K562 (cell line): ENCODE measurements around the gene NBPF3. TPM values are rescaled to one million over a fixed set of nuclear protein-coding genes. Genes with fewer than 3 reads are reported as not detected.

Source experiments
- ATAC-seq: fragments of 200-7000 bp; cut with Tn5 transposase; 3 replicates; pipeline ENCODE4 v1.9.1; 2020; ENCODE audit warnings: moderate library complexity
- BruUV-seq: library from RNA; stranded (reverse); fragments of 400-500 nt; replicated peaks from 2 replicates; lab custom pipeline; 2021; lab: Mats Ljungman, UMichigan
- CTCF ChIA-PET: fragments of 300-600 bp; formaldehyde crosslinking; extraction: SDS; loops from one replicate; lab custom pipeline; 2021; ENCODE audit warnings: low intra/inter-chr PET ratio; lab: Yijun Ruan, JAX
- POLR2A ChIA-PET: fragments of 300-600, 350-650 bp; sonication (Branson Sonifier 250); formaldehyde crosslinking; extraction: SDS; loops from one replicate; lab custom pipeline; 2021; ENCODE audit warnings: antibody characterized with exemption, inconsistent platforms; lab: Yijun Ruan, JAX
- DNase-seq, 4 experiments: peaks; one replicate each; pipeline versions ENCODE4 v3.0.0 to v3.0.0-alpha.2; 2011 to 2018; ENCODE audit warnings: low spot score in 3 of 4, mixed read lengths in 3 of 4; ENCODE audit errors: extremely low read depth in 1 of 4
- FAIRE-seq: peaks from 2 replicates; lab custom pipeline; 2011; peaks lifted over from hg19 to GRCh38; lab: Jason Lieb, UNC
- H2AFZ ChIP-seq: 2 replicates; pipeline ENCODE4 v1.6.0; 2011; ENCODE audit warnings: low read depth, low read length, control low read depth, inconsistent platforms
- H3K27ac ChIP-seq: fragments of 200-600 bp; 3 replicates; pipeline ENCODE4 v1.8.0; 2011; ENCODE audit warnings: low read depth, mild to moderate bottlenecking, control low read depth, inconsistent platforms, low read length, moderate library complexity, mixed read lengths; ENCODE audit errors: extremely low read depth
- H3K27me3 ChIP-seq, 2 experiments: fragments of 300-600 bp in 1 of 2; 2 replicates in 1 of 2; 3 replicates in 1 of 2; pipeline versions ENCODE4 v1.6.0 to v1.8.0; 2011; ENCODE audit warnings: inconsistent platforms in 2 of 2, low read length in 2 of 2, mild to moderate bottlenecking in 1 of 2, mixed read lengths in 1 of 2, moderate library complexity in 1 of 2; ENCODE audit not compliant: control insufficient read depth in 2 of 2, insufficient read depth in 2 of 2
- H3K36me3 ChIP-seq: fragments of 300-600 bp; 3 replicates; pipeline ENCODE4 v1.8.0; 2011; ENCODE audit warnings: mild to moderate bottlenecking, low read length, inconsistent platforms; ENCODE audit not compliant: control insufficient read depth, insufficient read depth
- H3K4me1 ChIP-seq, 2 experiments: fragments of 200-600 bp in 1 of 2; replicated peaks in 1 of 2; 2 replicates in 1 of 2; 3 replicates in 1 of 2; pipeline versions ENCODE4 v1.5.1 to v1.8.0; 2011; ENCODE audit warnings: inconsistent platforms in 2 of 2, low read length in 2 of 2, mild to moderate bottlenecking in 1 of 2, mixed read lengths in 1 of 2, moderate library complexity in 1 of 2; ENCODE audit not compliant: control insufficient read depth in 2 of 2, insufficient read depth in 2 of 2
- H3K4me2 ChIP-seq: 2 replicates; pipeline ENCODE4 v1.6.1; 2011; ENCODE audit warnings: low read length, control low read depth, inconsistent platforms, mixed read lengths; ENCODE audit not compliant: insufficient read depth
- H3K4me3 ChIP-seq: fragments of 200-600 bp; sonication (generic), shearing (Covaris generic); 2 replicates; pipeline ENCODE4 v1.5.1; 2016; ENCODE audit warnings: control low read depth, inconsistent platforms
- H3K79me2 ChIP-seq: fragments of 200-600 bp; 3 replicates; pipeline ENCODE4 v1.8.0; 2011; ENCODE audit warnings: low read length, inconsistent platforms; ENCODE audit not compliant: control insufficient read depth, insufficient read depth
- H3K9ac ChIP-seq, 2 experiments: 2 replicates each; pipeline versions ENCODE4 v1.6.0 to v1.6.1; 2011; ENCODE audit warnings: low read depth in 2 of 2, low read length in 2 of 2, control low read depth in 1 of 2, inconsistent platforms in 1 of 2, mild to moderate bottlenecking in 1 of 2, mixed read lengths in 1 of 2; ENCODE audit not compliant: insufficient read depth in 1 of 2
- H3K9me1 ChIP-seq: one replicate; pipeline ENCODE4 v1.6.0; 2011; ENCODE audit warnings: inconsistent platforms, mild to moderate bottlenecking, low read length, moderate library complexity; ENCODE audit not compliant: control insufficient read depth, insufficient read depth
- H3K9me3 ChIP-seq: replicated peaks from 2 replicates; pipeline ENCODE4 v1.5.1; 2011; ENCODE audit warnings: low read depth, low read length, inconsistent platforms; ENCODE audit not compliant: control insufficient read depth, insufficient read depth
- H4K20me1 ChIP-seq: replicated peaks from 2 replicates; pipeline ENCODE4 v1.6.1; 2011; ENCODE audit warnings: low read length, inconsistent platforms, mixed read lengths; ENCODE audit not compliant: control insufficient read depth, insufficient read depth
- BHLHE40 ChIP-seq: IDR thresholded peaks from 2 replicates; pipeline ENCODE4 v1.6.1; 2011; ENCODE audit warnings: low read length, improper control_type of control experiment
- CBX3 ChIP-seq, 2 experiments: IDR thresholded peaks; 1 replicate in 1 of 2; 2 replicates in 1 of 2; pipeline ENCODE4 v1.6.1; 2012; ENCODE audit warnings: inconsistent platforms in 2 of 2, low read length in 2 of 2, borderline replicate concordance in 1 of 2, control low read depth in 1 of 2
- EP400 ChIP-seq: fragments of 450-650 bp; IDR thresholded peaks from 2 replicates; pipeline ENCODE4 v1.6.1; 2017; ENCODE audit warnings: antibody characterized with exemption, mild to moderate bottlenecking, moderate library complexity
- GABPA ChIP-seq: fragments of 200-800 bp; sonication (Bioruptor generic); conservative IDR thresholded peaks from 2 replicates; pipeline ENCODE4 v1.6.1; 2016; ENCODE audit warnings: low read depth, missing genetic modification characterization, missing compliant biosample characterization
- JUN ChIP-seq, 2 experiments: sonication (generic) in 1 of 2; formaldehyde crosslinking in 1 of 2; IDR thresholded peaks; 2 replicates each; pipeline versions ENCODE4 v1.6.1 to v1.8.0; 2012 to 2022; ENCODE audit warnings: borderline replicate concordance in 2 of 2, mild to moderate bottlenecking in 2 of 2, improper control_type of control experiment in 1 of 2, low read depth in 1 of 2, low read length in 1 of 2, missing genetic modification reagents in 1 of 2
- MBD2 ChIP-seq: sonication (generic); IDR thresholded peaks from 2 replicates; pipeline ENCODE4 v1.6.1; 2016; ENCODE audit warnings: low read depth, borderline replicate concordance
- PURB ChIP-seq: sonication (generic); formaldehyde crosslinking; IDR thresholded peaks from 2 replicates; pipeline ENCODE4 v1.9.0; 2021; ENCODE audit warnings: low read depth, mild to moderate bottlenecking, missing genetic modification reagents
- RFX7 ChIP-seq: fragments of 250-450 bp; sonication (Bioruptor Pico); IDR thresholded peaks from 2 replicates; pipeline ENCODE4 v1.5.1; 2021; ENCODE audit warnings: mild to moderate bottlenecking
- SPI1 ChIP-seq: IDR thresholded peaks from 2 replicates; pipeline ENCODE4 v1.6.1; 2011; ENCODE audit warnings: low read depth, low read length, control low read depth, borderline replicate concordance
- YY1 ChIP-seq, 3 experiments: IDR thresholded peaks; 2 replicates each; pipeline ENCODE4 v1.6.1; 2011; ENCODE audit warnings: low read length in 2 of 3, mild to moderate bottlenecking in 2 of 3, moderate library complexity in 2 of 3, borderline replicate concordance in 1 of 3, control low read depth in 1 of 3, low read depth in 1 of 3; ENCODE audit not compliant: insufficient read depth in 3 of 3, insufficient replicate concordance in 2 of 3, control insufficient read depth in 1 of 3, insufficient read length in 1 of 3; ENCODE audit errors: extremely low read depth in 1 of 3
- ZNF431 ChIP-seq: sonication (generic); formaldehyde crosslinking; IDR thresholded peaks from 2 replicates; pipeline ENCODE4 v1.8.0; 2022; ENCODE audit warnings: mild to moderate bottlenecking, missing genetic modification reagents
- WGBS: fragments of 100-300 bp; shearing (Covaris generic); methylation state at CpG from one replicate; pipeline ENCODE4 v1.1.6; 2016; ENCODE audit warnings: low coverage, mixed read lengths; ENCODE audit not compliant: insufficient coverage; ENCODE audit errors: missing lambda C conversion rate; 5-methylcytosine and 5-hydroxymethylcytosine counted together
- in situ Hi-C: fragments of 300-500 bp; cut with MboI; formaldehyde crosslinking; loops from 4 replicates; pipeline ENCODE4 v1.15.0; 2018; ENCODE audit warnings: inconsistent platforms, mixed read lengths
- intact Hi-C: fragments of 100-400 bp; cut with micrococcal nuclease; formaldehyde crosslinking; loops from 2 replicates; pipeline ENCODE4 v1.14.2; 2022
- polyA plus RNA-seq, 8 experiments: library from polyadenylated mRNA; depleted of rRNA in 4 of 8; stranded (reverse) in 5 of 8; unstranded in 3 of 8; fragments of >200 nt; fragmentation: Nextera tagmentation in 2 of 8; fragmentation: Illumina TruSeq in 1 of 8; extraction: Ambion mirVana in 2 of 8; extraction: Trizol in 1 of 8; gene quantifications; 2 replicates each; pipeline versions ENCODE4 v1.2.1 to v1.2.3, GENCODE V29; 2011 to 2014; ENCODE audit warnings: inconsistent platforms in 1 of 8, missing spikeins in 1 of 8
- total RNA-seq, 7 experiments: library from RNA; depleted of rRNA in 6 of 7; stranded (reverse); fragments of >200 nt in 6 of 7; fragmentation: Illumina TruSeq in 2 of 7; extraction: Trizol in 2 of 7; gene quantifications; 2 replicates each; pipeline versions ENCODE4 v1.2.1 to v1.2.3, GENCODE V29; 2011 to 2021; ENCODE audit warnings: low replicate concordance in 1 of 7
- TF ChIP-seq, protein P1 (sequence below), 2 experiments: fragments of 450-650 bp; conservative IDR thresholded peaks; 2 replicates each; pipeline ENCODE4 v1.6.1; 2017; ENCODE audit warnings: mild to moderate bottlenecking in 2 of 2, moderate library complexity in 2 of 2
- TF ChIP-seq, protein P2 (sequence below): fragments of 450-650 bp; formaldehyde crosslinking; IDR thresholded peaks from 2 replicates; pipeline ENCODE4 v1.4.0; 2020; ENCODE audit warnings: mild to moderate bottlenecking, mixed read lengths

Gene NBPF3
- total and polyA plus RNA-seq, 9 of the 15 experiments (the other 6 are each of a cell fraction or from before 2014, with no cell fraction given): 1.5 to 7.3 (median 5.4) TPM

DNA sequence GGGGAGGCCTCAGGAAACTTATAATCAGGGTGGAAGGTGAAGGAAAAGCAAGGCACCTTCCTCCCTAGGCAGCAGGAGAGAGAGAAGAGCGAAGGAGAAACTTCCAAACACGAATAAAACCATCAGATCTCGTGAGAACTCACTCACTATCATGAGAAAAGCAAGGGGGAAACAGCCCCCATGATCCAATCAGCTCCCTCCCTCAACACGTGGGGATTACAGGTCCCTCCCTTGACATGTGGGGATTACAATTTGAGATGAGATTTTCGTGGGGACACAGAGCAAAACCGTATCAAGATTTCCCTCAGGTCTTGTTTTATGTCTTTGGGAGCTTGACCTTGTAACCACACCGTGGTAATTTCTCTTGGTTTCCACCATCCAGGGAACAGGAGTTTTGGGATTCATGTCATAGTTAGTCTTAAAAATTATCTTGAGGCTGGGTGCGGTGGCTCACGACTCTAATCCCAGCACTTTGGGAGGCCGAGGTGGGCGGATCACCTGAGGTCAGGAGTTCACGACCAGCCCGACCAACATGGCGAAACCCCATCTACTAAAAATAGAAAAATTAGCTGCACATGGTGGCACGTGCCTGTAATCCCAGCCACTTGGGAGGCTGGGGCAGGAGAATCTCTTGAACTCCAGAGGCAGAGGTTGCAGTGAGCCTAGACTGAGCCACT is 47.2 kb upstream of the NBPF3 start (continued):
- TF ChIP-seq JUN (IDR thresholded peaks at IDR 0.05; ENCODE audit: borderline replicate concordance, low read depth, low read length) (no peak), JUN (CRISPR knock-in tag; IDR thresholded peaks at IDR 0.05; ENCODE audit: borderline replicate concordance) (0 out of 2 replicates have a peak, but pooled peaks have one; percentile 36), ZNF431 (CRISPR knock-in tag) (peak; percentile 46; the same call in 1 of the 2 replicates), YY1 (IDR thresholded peaks at IDR 0.05; ENCODE audit: borderline replicate concordance in 1 of 3, control insufficient read depth in 1 of 3, extremely low read depth in 1 of 3, insufficient read depth in 3 of 3, insufficient read length in 1 of 3, insufficient replicate concordance in 2 of 3, low read depth in 1 of 3, low read length in 2 of 3) (peak in 1 of 3 experiments; percentile 24), CBX3 (IDR thresholded peaks at IDR 0.05; ENCODE audit: borderline replicate concordance in 1 of 2, low read length in 2 of 2) (peak in 1 of 2 experiments; percentile 69; a peak in 1 of 3 replicates)
- TF ChIP-seq, protein P1, sequence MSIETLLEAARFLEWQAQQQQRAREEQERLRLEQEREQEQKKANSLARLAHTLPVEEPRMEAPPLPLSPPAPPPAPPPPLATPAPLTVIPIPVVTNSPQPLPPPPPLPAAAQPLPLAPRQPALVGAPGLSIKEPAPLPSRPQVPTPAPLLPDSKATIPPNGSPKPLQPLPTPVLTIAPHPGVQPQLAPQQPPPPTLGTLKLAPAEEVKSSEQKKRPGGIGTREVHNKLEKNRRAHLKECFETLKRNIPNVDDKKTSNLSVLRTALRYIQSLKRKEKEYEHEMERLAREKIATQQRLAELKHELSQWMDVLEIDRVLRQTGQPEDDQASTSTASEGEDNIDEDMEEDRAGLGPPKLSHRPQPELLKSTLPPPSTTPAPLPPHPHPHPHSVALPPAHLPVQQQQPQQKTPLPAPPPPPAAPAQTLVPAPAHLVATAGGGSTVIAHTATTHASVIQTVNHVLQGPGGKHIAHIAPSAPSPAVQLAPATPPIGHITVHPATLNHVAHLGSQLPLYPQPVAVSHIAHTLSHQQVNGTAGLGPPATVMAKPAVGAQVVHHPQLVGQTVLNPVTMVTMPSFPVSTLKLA (conservative IDR thresholded peaks at IDR 0.05): peak; percentile 49 to 67
- TF ChIP-seq, all 486 proteins: peak for 48

DNA sequence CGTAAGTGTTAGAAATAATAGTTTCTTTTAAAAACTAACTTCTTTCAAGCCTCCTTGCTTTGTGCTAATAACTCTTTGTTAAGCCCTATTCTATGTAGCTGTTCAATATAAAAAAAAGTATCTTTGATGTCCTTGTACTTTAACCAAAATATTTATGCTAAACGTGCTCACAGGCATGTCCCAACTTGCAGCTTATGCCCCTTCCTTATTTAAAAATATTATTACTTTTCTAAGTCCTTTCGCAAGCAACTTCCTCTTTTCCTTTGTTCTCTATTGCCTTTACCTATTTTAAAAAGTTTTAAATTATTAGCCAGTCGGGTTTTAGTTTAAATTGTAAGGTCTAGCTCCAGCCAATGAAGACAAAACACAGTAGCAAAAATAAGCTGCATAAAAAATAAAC is 43.4 kb upstream of the NBPF3 start:
- Histone ChIP-seq H3K9me3 (no peaks in the 10 kb centered on the region), H3K27ac (no peak overlapping the region; the same call in 2 of the 3 replicates), H3K9me1 (no peaks in the 10 kb centered on the region), H4K20me1 (no peaks in the 10 kb centered on the region), H3K4me3 (no peak overlapping the region), H3K36me3 (no peaks in the 10 kb centered on the region), H3K4me2 (no peak overlapping the region), H3K4me1 (peaks cover 6 to 10% of the 10 kb centered on the region in 2 experiments; a peak in 4 of 5 replicates), H3K79me2 (no peaks in the 10 kb centered on the region), H2AFZ (peak overlapping the region; percentile 62; the same call in 1 of the 2 replicates), H3K9ac (no peak overlapping the region), H3K27me3 (no peaks in the 10 kb centered on the region)
- 29% methylated on average over 4 of the region's 4 CpGs for WGBS
- ChIA-PET POLR2A (interaction anchor here (0.7 kb wide), 1 partner anchor 458 kb away, joined by 3 read pairs; no protein-coding TSS in a partner anchor), CTCF (no interaction called here)
- in situ Hi-C loops (loop anchor here (5.0 kb wide), 1 partner anchor 56 kb away; no protein-coding TSS in a partner anchor), intact Hi-C loops (no loop called here)
- no TSS peak for BruUV-seq
- ATAC-seq (no peak), FAIRE-seq (no peak), DNase-seq (no peak)
- TF ChIP-seq MBD2 (no peak), EP400 (peak; percentile 19; the same call in 1 of the 2 replicates), RFX7 (no peak), SPI1 (0 out of 2 replicates have a peak, but pooled peaks have one; percentile 32), PURB (CRISPR knock-in tag) (no peak), GABPA (tag) (no peak), BHLHE40 (no peak)
- TF ChIP-seq, protein P2, sequence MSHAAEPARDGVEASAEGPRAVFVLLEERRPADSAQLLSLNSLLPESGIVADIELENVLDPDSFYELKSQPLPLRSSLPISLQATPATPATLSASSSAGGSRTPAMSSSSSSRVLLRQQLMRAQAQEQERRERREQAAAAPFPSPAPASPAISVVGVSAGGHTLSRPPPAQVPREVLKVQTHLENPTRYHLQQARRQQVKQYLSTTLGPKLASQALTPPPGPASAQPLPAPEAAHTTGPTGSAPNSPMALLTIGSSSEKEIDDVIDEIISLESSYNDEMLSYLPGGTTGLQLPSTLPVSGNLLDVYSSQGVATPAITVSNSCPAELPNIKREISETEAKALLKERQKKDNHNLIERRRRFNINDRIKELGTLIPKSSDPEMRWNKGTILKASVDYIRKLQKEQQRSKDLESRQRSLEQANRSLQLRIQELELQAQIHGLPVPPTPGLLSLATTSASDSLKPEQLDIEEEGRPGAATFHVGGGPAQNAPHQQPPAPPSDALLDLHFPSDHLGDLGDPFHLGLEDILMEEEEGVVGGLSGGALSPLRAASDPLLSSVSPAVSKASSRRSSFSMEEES (CRISPR knock-in tag): no peak
